Kidney (tissue), 14 donors: ENCODE measurements around the gene SLC35G3. TPM values are rescaled to one million over a fixed set of nuclear protein-coding genes. Genes with fewer than 3 reads are reported as not detected.
"Not testable (repeated sequence)": the region's sequence is repeated elsewhere in the genome, so short reads cannot be mapped to it uniquely, and the experiment has no call there.

Experiments
- DNase-seq, 5 donors: peaks; one replicate each; pipeline ENCODE4 v3.0.0-alpha.2; 2013 to 2020
- FAIRE-seq: peaks from 2 replicates; lab custom pipeline; 2012; peaks lifted over from hg19 to GRCh38; lab: Jason Lieb, UNC
- H3K27ac ChIP-seq, 2 donors: one replicate each; pipeline ENCODE4 v1.7.0; 2013; ENCODE audit warnings: low read depth in 2 of 2, low read length in 2 of 2, inconsistent platforms in 1 of 2
- H3K27me3 ChIP-seq: one replicate; pipeline ENCODE4 v1.7.1; 2013; ENCODE audit warnings: low read length, inconsistent platforms; ENCODE audit not compliant: control insufficient read depth, insufficient read depth
- H3K36me3 ChIP-seq, 3 donors: one replicate each; pipeline versions ENCODE4 v1.7.0 to v1.7.1; 2013; ENCODE audit warnings: low read length in 3 of 3, control low read depth in 1 of 3, inconsistent platforms in 1 of 3; ENCODE audit not compliant: insufficient read depth in 3 of 3, control insufficient read depth in 2 of 3
- H3K4me1 ChIP-seq, 3 donors: one replicate each; pipeline versions ENCODE4 v1.7.0 to v1.7.1; 2013; ENCODE audit warnings: low read length in 3 of 3, inconsistent platforms in 1 of 3, low read depth in 1 of 3; ENCODE audit not compliant: control insufficient read depth in 2 of 3, insufficient read depth in 2 of 3
- H3K4me3 ChIP-seq, 3 donors: one replicate each; pipeline versions ENCODE4 v1.7.0 to v1.8.1; 2013; ENCODE audit warnings: low read length in 3 of 3, control low read depth in 1 of 3, inconsistent platforms in 1 of 3
- H3K9ac ChIP-seq, 3 donors: one replicate each; pipeline versions ENCODE4 v1.7.0 to v1.7.1; 2013; ENCODE audit warnings: low read length in 3 of 3, control low read depth in 1 of 3, inconsistent platforms in 1 of 3
- H3K9me3 ChIP-seq, 3 donors: one replicate each; pipeline versions ENCODE4 v1.7.0 to v1.7.1; 2013; ENCODE audit warnings: low read length in 3 of 3, control low read depth in 1 of 3, inconsistent platforms in 1 of 3; ENCODE audit not compliant: control insufficient read depth in 2 of 3, insufficient read depth in 1 of 3
- intact Hi-C: fragments of 100-400 bp; cut with DNase I; formaldehyde crosslinking; loops from one replicate; pipeline ENCODE4 v1.11.1; 2022
- polyA plus RNA-seq: library from polyadenylated mRNA; stranded (reverse); fragments of 350-450 nt; fragmentation: Illumina TruSeq; extraction: RNeasy Lipid Tissue Mini Kit (QIAGEN cat#74804); gene quantifications from one replicate; pipeline ENCODE4 v1.2.3, GENCODE V29; 2014; ENCODE audit warnings: low read depth, low replicate concordance; ENCODE audit not compliant: insufficient read depth
- total RNA-seq: library from RNA; stranded (reverse); fragmentation: NEBNext Ultra II Directional; extraction: Animal tissue kit (Norgen Biotek cat#: 25700); gene quantifications from one replicate; pipeline ENCODE4 v1.2.1, GENCODE V29; 2021
- TF ChIP-seq, protein P1 (sequence below): IDR thresholded peaks from 3 replicates; pipeline ENCODE4 v1.5.1; 2012; ENCODE audit warnings: mild to moderate bottlenecking, moderate library complexity, borderline replicate concordance; ENCODE audit not compliant: insufficient read depth; ENCODE audit errors: extremely low read depth
- donor health status: control.
- donor health status: control.
- donor health status: control.
- donor health status: control.
- donor health status: control.
- donor health status: DM: yes; HTN: yes; CAD: no.
- donor health status: Normal renal cell carcinoma (clear cell type).

SLC35G3 gene
- total and polyA plus RNA-seq, 2 donors from 2014 or later, result not detected

DNA sequence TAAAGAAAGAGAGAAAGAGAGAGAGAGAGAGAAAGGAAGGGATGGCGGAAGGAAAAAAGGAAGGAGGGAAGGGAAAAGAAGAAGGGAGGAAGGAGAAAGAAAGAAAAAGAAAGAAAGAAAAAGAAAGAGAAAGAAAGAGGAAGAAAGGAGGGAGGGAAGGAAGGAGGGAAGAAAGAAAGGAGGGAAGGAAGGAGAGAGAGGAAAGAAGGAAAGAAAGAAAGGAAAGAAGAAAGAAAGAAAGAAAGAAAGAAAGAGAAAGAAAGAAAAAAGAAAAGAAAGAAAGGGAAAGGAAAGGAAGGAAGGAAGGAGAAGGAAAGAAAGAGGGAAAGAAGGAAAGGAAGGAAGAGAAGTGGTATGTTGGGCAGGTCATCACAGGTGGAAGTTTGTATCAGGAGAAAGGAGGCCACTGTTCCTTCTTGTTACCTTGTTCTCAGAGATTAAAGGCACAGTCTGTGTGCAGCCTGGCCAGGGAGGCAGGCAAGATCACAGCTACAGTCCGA, 19.3 kb downstream of the SLC35G3 start:
- H3K9me3 ChIP-seq, result no peaks in the 10 kb centered on the region
- no peak overlapping the region for H3K27ac ChIP-seq
- H3K4me3 ChIP-seq, result no peak overlapping the region
- H3K36me3 ChIP-seq, result no peaks in the 10 kb centered on the region
- FAIRE-seq, result no peak
- H3K4me1 ChIP-seq, result no peaks in the 10 kb centered on the region
- no peak overlapping the region for H3K9ac ChIP-seq
- intact Hi-C loops, result no loop called here
- no peaks in the 10 kb centered on the region for H3K27me3 ChIP-seq
- no peak for DNase-seq
- TF ChIP-seq, protein P1, sequence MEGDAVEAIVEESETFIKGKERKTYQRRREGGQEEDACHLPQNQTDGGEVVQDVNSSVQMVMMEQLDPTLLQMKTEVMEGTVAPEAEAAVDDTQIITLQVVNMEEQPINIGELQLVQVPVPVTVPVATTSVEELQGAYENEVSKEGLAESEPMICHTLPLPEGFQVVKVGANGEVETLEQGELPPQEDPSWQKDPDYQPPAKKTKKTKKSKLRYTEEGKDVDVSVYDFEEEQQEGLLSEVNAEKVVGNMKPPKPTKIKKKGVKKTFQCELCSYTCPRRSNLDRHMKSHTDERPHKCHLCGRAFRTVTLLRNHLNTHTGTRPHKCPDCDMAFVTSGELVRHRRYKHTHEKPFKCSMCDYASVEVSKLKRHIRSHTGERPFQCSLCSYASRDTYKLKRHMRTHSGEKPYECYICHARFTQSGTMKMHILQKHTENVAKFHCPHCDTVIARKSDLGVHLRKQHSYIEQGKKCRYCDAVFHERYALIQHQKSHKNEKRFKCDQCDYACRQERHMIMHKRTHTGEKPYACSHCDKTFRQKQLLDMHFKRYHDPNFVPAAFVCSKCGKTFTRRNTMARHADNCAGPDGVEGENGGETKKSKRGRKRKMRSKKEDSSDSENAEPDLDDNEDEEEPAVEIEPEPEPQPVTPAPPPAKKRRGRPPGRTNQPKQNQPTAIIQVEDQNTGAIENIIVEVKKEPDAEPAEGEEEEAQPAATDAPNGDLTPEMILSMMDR, result no peak

DNA sequence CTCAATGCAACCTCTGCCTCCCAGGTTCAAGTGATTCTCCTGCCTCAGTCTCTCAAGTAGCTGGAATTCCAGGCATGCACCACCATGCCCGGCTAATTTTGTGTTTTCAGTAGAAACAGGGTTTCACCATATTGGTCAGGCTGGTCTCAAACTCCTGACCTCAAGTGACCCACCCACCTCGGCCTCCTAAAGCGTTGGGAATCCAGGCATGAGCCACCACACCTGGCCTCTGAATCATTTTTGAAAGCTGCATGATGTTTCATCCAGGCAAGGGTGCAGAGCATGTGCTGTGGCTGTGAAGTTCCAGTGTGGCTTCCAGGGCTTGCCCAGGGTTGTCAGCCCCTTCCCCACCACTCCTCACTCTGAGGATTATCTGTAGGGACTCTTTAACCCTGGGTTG, 21.9 kb downstream of the SLC35G3 start:
- FAIRE-seq, intact Hi-C loops, H3K4me1 ChIP-seq, DNase-seq, H3K9me3 ChIP-seq, H3K9ac ChIP-seq, H3K4me3 ChIP-seq, H3K27ac ChIP-seq, H3K27me3 ChIP-seq, H3K36me3 ChIP-seq: not testable (repeated sequence)

DNA sequence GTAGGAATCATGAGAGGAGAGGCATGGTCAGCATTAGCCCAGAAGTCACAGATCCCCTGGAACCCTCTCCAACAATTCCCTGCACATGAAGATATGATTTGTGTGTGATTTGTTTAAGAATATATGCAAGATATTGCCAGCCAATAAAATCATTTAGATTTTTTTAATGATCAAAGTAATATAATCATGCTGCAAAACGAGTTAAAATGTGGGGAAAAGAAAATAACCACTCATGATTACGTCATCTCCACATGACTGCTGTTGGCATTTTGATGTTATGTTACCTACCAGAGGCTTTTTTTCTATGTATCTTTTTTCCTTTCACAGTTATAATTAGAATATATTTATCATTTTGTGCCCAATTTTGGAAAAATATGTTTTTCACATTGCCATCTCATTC, 22.4 kb downstream of the SLC35G3 start:
- intact Hi-C loops, result no loop called here
- Histone ChIP-seq H3K4me3 (no peak overlapping the region), H3K9me3 (no peaks in the 10 kb centered on the region)

DNA sequence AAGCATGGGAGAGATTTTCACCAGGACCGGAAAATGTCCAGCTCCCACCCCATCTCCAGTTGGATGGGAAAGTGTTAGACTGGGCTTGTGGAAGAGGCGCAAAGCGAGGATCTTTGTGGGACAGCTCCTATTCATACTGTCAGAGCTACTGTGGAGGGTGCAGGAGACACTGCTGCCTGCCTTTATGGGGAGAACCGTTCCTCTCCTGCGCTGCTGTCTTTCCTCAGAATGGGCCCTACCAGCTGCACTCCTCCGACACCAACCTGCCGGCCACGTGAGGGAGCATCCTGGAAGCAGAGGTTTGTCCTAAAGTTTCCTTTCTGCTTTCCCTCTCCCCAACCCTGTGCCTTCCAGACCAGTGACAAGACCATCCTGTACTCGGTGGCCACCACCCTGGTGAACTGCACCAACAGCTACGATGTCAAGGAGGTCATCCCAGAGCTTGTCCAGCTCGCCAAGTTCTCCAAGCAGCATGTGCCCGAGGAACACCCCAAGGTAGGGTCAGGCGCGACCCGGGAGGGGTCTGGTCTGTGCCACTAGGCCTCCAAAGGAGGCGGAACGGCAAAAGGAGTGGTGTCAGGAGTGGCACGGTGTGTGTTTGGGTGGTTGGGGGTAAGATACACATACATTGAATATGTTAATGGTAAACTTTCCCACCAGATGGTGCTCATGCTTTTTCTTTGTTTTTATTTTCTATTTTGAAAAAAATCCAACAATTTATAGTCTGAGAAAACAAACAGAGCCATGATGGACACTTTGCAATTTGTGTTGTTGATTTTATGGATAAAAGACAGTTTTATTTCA, 23.0 kb downstream of the SLC35G3 start:
- no peak for FAIRE-seq
- Histone ChIP-seq H3K27me3 (no peaks in the 10 kb centered on the region), H3K4me3 (no peak overlapping the region), H3K4me1 (no peaks in the 10 kb centered on the region), H3K27ac (no peak overlapping the region), H3K9ac (no peak overlapping the region), H3K36me3 (no peaks in the 10 kb centered on the region), H3K9me3 (no peaks in the 10 kb centered on the region)
- TF ChIP-seq, protein P1, result peak; percentile 3
- DNase-seq, result peak in 2 of 5 donors; percentile 13 to 22
- intact Hi-C loops, result no loop called here

More for the DNA sequence above, 22.4 kb downstream of the SLC35G3 start:
- no peak for FAIRE-seq
- no peak for DNase-seq
- Histone ChIP-seq H3K9ac (no peak overlapping the region), H3K27me3 (no peaks in the 10 kb centered on the region), H3K27ac (no peak overlapping the region), H3K36me3 (no peaks in the 10 kb centered on the region), H3K4me1 (no peaks in the 10 kb centered on the region)
- TF ChIP-seq, protein P1, result no peak
